HepG2 (cell line): ENCODE measurements around the gene ZNF821. TPM values are rescaled to one million over a fixed set of nuclear protein-coding genes. Genes with fewer than 3 reads are reported as not detected.

ENCODE experiments used
- HHEX ChIP-seq: IDR thresholded peaks from 2 replicates; pipeline ENCODE4 v1.6.1; 2016; ENCODE audit warnings: control low read depth
- MEF2D ChIP-seq: sonication (generic); formaldehyde crosslinking; IDR thresholded peaks from 2 replicates; pipeline ENCODE4 v1.5.1; 2020; ENCODE audit warnings: mild to moderate bottlenecking, missing genetic modification reagents
- MIER2 ChIP-seq: IDR thresholded peaks from 2 replicates; pipeline ENCODE4 v1.6.1; 2016; ENCODE audit warnings: missing biosample characterization, missing genetic modification reagents
- PITX1 ChIP-seq: sonication (generic); formaldehyde crosslinking; IDR thresholded peaks from 2 replicates; pipeline ENCODE4 v1.5.1; 2020; ENCODE audit warnings: mild to moderate bottlenecking, missing genetic modification reagents
- polyA plus RNA-seq, 8 experiments: library from polyadenylated mRNA; depleted of rRNA in 3 of 8; stranded (reverse) in 7 of 8; unstranded in 1 of 8; fragments of >200 nt; fragmentation: Illumina TruSeq in 4 of 8; extraction: Trizol in 4 of 8; gene quantifications; 2 replicates each; pipeline versions ENCODE4 v1.2.1 to v1.2.3, GENCODE V29; 2011 to 2016; ENCODE audit warnings: low read depth in 4 of 8, missing spikeins in 1 of 8, mixed read lengths in 1 of 8; ENCODE audit not compliant: insufficient read depth in 1 of 8
- total RNA-seq, 5 experiments: library from RNA; depleted of rRNA; stranded (reverse); fragments of >200 nt; fragmentation: Illumina TruSeq; extraction: Trizol; gene quantifications; 2 replicates each; pipeline ENCODE4 v1.2.3, GENCODE V29; 2016; ENCODE audit warnings: low read depth in 1 of 5
- TF ChIP-seq, protein P1 (sequence below): sonication (generic); formaldehyde crosslinking; IDR thresholded peaks from 2 replicates; pipeline ENCODE4 v1.8.0; 2022; ENCODE audit warnings: low read depth, missing genetic modification reagents
- TF ChIP-seq, protein P2 (sequence below): sonication (generic); formaldehyde crosslinking; IDR thresholded peaks from 2 replicates; pipeline ENCODE4 v1.4.0; 2020; ENCODE audit warnings: missing genetic modification reagents, mild to moderate bottlenecking, borderline replicate concordance
- TF ChIP-seq, protein P3 (sequence below): sonication (generic); formaldehyde crosslinking; conservative IDR thresholded peaks from 2 replicates; pipeline ENCODE4 v1.8.0; 2022; ENCODE audit warnings: mild to moderate bottlenecking, moderate library complexity, missing genetic modification reagents
- TF ChIP-seq, protein P4 (sequence below): sonication (generic); formaldehyde crosslinking; IDR thresholded peaks from 2 replicates; pipeline ENCODE4 v1.4.0; 2020; ENCODE audit warnings: missing genetic modification reagents, borderline replicate concordance
- TF ChIP-seq, protein P5 (sequence below): sonication (generic); formaldehyde crosslinking; IDR thresholded peaks from 2 replicates; pipeline ENCODE4 v1.9.0; 2022; ENCODE audit warnings: low read depth, missing genetic modification reagents

ZNF821 gene
- total and polyA plus RNA-seq, 2 of the 13 experiments (the other 11 are each of a cell fraction or from before 2014, with no cell fraction given): 7.0 to 9.1 TPM

DNA sequence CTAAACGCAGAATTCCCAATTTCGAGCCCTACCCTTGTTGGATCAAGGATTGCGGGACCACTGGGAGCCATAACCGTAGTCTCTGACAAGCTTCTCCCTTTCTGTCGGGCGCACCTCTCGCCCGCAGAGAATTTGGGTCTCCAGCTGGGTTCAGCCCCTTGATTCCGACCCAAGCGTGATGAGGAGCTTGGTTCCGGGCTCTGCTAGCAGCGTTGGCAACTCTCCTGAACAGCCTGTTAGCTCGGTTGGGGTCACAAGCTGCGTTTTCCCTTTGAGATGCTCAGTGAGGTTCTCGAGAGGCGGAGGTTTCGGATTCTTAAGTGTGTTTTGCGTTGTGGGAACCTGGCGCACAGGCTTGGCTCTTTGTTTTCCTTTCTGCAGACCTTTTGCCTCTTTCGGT lies 37.6 kb downstream of the ZNF821 start (continued):
- TF ChIP-seq, protein P1, sequence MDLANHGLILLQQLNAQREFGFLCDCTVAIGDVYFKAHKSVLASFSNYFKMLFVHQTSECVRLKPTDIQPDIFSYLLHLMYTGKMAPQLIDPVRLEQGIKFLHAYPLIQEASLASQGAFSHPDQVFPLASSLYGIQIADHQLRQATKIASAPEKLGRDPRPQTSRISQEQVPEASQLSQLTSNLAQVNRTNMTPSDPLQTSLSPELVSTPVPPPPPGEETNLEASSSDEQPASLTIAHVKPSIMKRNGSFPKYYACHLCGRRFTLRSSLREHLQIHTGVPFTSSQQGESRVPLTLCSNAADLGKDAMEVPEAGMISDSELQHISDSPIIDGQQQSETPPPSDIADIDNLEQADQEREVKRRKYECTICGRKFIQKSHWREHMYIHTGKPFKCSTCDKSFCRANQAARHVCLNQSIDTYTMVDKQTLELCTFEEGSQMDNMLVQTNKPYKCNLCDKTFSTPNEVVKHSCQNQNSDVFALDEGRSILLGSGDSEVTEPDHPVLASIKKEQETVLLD (CRISPR knock-in tag): peak; percentile 5; the same call in 1 of the 2 replicates
- TF ChIP-seq, protein P2, sequence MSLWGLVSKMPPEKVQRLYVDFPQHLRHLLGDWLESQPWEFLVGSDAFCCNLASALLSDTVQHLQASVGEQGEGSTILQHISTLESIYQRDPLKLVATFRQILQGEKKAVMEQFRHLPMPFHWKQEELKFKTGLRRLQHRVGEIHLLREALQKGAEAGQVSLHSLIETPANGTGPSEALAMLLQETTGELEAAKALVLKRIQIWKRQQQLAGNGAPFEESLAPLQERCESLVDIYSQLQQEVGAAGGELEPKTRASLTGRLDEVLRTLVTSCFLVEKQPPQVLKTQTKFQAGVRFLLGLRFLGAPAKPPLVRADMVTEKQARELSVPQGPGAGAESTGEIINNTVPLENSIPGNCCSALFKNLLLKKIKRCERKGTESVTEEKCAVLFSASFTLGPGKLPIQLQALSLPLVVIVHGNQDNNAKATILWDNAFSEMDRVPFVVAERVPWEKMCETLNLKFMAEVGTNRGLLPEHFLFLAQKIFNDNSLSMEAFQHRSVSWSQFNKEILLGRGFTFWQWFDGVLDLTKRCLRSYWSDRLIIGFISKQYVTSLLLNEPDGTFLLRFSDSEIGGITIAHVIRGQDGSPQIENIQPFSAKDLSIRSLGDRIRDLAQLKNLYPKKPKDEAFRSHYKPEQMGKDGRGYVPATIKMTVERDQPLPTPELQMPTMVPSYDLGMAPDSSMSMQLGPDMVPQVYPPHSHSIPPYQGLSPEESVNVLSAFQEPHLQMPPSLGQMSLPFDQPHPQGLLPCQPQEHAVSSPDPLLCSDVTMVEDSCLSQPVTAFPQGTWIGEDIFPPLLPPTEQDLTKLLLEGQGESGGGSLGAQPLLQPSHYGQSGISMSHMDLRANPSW (CRISPR knock-in tag): 0 out of 2 replicates have a peak, but pooled peaks have one; percentile 6
- TF ChIP-seq, protein P3, sequence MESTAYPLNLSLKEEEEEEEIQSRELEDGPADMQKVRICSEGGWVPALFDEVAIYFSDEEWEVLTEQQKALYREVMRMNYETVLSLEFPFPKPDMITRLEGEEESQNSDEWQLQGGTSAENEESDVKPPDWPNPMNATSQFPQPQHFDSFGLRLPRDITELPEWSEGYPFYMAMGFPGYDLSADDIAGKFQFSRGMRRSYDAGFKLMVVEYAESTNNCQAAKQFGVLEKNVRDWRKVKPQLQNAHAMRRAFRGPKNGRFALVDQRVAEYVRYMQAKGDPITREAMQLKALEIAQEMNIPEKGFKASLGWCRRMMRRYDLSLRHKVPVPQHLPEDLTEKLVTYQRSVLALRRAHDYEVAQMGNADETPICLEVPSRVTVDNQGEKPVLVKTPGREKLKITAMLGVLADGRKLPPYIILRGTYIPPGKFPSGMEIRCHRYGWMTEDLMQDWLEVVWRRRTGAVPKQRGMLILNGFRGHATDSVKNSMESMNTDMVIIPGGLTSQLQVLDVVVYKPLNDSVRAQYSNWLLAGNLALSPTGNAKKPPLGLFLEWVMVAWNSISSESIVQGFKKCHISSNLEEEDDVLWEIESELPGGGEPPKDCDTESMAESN (CRISPR knock-in tag): no peak
- TF ChIP-seq PITX1 (CRISPR knock-in tag) (0 out of 2 replicates have a peak, but pooled peaks have one; percentile 26), HHEX (CRISPR knock-in tag) (0 out of 2 replicates have a peak, but pooled peaks have one; percentile 22), MIER2 (CRISPR knock-in tag) (no peak), MEF2D (CRISPR knock-in tag) (0 out of 2 replicates have a peak, but pooled peaks have one; percentile 42)
- TF ChIP-seq, protein P4, sequence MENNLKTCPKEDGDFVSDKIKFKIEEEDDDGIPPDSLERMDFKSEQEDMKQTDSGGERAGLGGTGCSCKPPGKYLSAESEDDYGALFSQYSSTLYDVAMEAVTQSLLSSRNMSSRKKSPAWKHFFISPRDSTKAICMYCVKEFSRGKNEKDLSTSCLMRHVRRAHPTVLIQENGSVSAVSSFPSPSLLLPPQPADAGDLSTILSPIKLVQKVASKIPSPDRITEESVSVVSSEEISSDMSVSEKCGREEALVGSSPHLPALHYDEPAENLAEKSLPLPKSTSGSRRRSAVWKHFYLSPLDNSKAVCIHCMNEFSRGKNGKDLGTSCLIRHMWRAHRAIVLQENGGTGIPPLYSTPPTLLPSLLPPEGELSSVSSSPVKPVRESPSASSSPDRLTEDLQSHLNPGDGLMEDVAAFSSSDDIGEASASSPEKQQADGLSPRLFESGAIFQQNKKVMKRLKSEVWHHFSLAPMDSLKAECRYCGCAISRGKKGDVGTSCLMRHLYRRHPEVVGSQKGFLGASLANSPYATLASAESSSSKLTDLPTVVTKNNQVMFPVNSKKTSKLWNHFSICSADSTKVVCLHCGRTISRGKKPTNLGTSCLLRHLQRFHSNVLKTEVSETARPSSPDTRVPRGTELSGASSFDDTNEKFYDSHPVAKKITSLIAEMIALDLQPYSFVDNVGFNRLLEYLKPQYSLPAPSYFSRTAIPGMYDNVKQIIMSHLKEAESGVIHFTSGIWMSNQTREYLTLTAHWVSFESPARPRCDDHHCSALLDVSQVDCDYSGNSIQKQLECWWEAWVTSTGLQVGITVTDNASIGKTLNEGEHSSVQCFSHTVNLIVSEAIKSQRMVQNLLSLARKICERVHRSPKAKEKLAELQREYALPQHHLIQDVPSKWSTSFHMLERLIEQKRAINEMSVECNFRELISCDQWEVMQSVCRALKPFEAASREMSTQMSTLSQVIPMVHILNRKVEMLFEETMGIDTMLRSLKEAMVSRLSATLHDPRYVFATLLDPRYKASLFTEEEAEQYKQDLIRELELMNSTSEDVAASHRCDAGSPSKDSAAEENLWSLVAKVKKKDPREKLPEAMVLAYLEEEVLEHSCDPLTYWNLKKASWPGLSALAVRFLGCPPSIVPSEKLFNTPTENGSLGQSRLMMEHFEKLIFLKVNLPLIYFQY (CRISPR knock-in tag): 0 out of 2 replicates have a peak, but pooled peaks have one; percentile 41
- TF ChIP-seq, protein P5, sequence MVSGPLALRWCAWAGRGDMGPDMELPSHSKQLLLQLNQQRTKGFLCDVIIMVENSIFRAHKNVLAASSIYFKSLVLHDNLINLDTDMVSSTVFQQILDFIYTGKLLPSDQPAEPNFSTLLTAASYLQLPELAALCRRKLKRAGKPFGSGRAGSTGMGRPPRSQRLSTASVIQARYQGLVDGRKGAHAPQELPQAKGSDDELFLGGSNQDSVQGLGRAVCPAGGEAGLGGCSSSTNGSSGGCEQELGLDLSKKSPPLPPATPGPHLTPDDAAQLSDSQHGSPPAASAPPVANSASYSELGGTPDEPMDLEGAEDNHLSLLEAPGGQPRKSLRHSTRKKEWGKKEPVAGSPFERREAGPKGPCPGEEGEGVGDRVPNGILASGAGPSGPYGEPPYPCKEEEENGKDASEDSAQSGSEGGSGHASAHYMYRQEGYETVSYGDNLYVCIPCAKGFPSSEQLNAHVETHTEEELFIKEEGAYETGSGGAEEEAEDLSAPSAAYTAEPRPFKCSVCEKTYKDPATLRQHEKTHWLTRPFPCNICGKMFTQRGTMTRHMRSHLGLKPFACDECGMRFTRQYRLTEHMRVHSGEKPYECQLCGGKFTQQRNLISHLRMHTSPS (CRISPR knock-in tag): 0 out of 2 replicates have a peak, but pooled peaks have one; percentile 13
- TF ChIP-seq, all 625 proteins: peak for 14
